ENCODE data around the gene GRAMD1B.
"Not testable (repeated sequence)": the region's sequence is repeated elsewhere in the genome, so short reads cannot be mapped to it uniquely, and the experiment has no call there.

Gene GRAMD1B

DNA sequence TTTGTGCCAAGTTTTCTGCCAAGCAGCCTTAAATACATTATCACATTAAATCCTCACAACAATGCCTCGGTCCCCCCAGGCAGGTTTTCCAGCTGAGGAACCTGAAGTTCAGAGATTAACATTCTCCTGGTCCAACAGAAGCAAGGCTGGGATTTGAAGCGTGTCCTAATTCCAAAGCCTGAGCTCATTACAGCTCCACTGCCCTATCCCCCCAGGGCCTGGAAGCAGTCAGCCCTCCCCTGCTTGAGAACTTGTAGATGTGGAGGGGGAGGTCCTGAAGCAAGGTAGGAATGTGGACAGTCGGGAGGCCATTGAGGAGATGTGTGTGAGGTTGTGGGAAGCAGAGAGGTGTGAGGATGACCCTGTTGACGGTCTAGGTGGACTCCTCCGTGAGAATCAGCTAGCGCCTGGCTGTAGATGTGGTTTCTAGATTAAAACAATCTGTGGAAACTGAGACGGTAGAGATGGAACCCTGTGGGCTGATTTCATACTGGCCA is 8.1 kb downstream of the GRAMD1B start:
- no peak for DNase-seq (ENCODE audit: low read depth, low spot score)
- no peak overlapping the region for H3K27ac ChIP-seq

DNA sequence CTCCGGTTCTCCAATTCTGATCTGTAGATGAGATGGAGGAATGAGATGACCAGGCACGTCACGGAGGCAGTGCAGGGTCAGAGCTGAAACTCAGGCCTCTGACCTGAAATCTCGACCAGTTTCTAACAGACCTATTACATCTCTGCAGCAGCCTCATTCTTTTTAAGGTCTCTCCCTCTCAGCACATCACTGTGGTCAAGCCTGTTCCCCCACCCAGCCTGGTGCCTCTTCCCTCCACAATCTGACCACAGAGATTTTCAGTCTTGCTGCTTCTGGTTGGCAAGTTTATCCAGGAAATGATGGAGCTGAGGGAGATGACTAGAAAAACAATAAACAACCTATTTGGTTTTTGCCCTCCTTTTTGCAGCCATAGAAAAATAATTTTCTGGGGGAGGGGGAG is 9.5 kb downstream of the GRAMD1B start:
- H3K27ac ChIP-seq, result no peak overlapping the region
- no peak for DNase-seq (ENCODE audit: low read depth, low spot score)

DNA sequence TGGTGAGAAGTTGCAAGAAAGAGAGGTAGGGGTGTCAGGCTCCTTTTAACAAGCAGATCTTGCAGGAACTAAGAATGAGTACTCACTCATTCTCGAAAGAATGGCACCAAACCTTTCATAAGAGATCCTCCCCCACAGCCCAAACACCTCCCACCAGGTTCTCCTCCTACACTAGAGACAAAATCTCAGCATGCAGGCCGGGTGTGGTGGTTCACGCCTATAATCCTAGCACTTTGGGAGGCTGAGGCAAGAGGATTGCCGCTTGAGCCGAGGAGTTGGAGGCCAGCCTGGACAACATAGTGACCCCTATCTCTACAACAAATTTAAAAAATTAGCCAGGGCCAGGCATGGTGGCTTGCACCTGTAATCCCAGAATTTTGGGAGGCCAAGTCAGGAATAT is 11.1 kb downstream of the GRAMD1B start:
- H3K27ac ChIP-seq, result no peak overlapping the region
- DNase-seq (ENCODE audit: low read depth, low spot score), result no peak

DNA sequence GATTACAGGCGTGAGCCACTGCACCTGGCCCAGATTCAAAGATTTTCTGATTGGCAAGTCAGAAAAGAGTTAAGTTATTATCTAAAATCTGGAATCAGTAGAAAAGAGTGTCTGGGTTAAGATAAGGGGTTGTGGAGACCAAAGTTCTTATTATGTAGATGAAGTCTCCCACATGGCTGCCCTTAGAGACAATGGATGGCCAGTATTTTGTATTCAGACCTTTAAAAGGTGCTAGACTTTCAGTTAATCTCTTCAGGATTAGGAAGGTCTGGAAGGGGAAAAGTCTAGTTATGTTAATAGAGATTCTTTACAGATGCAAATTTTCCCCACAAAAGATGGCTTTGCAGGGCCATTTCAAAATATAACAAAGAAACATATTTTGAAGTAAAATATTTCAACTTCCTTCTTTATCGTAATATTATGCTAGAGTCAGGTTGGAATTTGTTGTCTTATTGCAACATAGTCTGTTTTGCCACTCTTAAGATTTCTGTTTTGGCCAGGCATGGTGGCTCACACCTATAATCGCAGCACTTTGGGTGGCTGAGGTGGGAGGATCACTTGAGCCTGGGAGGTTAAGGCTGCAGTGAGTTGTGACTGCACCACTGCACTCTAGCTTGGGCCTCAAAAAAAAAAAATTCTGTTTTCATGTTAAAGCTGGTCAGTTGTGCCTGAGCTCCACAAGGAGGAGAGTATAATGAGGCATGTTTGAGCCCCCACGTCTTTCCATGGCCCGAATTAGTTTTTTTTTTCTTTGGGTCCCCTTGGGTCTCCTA is 14.0 kb downstream of the GRAMD1B start:
- no peak overlapping the region for H3K27ac ChIP-seq
- DNase-seq (ENCODE audit: low read depth, low spot score), result no peak

DNA sequence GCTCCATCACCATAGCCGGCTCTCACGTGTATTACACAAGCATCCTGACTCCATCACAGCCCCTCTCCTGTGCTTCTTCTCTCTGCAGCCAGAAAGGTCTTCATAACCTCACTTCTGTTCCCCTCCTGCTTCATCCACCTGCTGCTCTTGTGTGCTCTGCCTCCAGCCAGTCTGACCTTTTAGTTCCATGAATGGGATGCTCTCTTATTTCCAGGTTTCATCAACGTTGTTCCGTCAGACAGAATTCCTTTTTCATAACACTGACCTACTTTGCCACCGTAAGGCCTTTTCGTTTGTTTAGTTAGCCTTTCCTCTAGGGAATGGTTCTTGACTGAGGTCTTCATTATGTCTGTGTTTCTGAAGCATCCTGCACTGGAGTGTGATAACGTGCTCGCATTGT is 18.8 kb downstream of the GRAMD1B start:
- DNase-seq (ENCODE audit: low read depth, low spot score), result no peak
- no peak overlapping the region for H3K27ac ChIP-seq

DNA sequence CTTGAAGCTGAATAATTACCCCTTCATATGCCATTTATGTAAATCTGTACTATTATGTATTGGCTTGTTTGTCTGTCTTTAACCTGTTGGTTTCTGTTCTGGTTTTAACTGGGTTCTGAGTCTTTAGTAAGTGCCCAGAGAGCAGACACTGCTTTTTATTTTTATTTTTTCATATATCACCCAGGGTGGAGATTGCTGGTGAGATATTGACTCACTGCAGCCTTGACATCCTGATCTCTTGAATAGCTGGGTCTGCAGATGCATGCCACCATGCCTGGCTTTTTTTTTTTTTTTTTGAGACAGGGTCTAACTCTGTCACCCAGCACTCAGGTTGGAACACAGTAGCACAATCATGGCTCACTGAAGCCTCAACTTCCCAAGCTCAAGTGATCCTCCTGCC is 19.4 kb downstream of the GRAMD1B start:
- no peak for DNase-seq (ENCODE audit: low read depth, low spot score)
- H3K27ac ChIP-seq, result no peak overlapping the region

DNA sequence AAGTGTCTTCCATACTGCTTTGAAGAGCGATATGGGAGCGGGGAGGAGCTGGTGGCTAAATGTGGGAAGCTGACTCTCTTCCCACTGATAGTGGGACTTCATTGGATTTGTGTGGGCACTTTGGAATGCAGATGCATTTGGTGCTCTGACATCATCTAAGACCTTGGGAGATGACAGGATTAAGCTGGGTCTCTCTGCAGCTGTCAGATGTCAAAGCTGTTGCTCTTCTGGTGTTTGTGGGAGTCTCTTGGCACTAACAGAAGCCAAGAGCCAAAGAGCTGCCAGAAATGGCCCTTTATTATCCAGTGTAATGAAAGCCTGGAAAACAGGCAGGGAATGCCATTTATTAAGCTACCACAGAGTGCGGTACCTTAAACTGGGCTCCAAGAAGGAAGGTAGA is 20.6 kb downstream of the GRAMD1B start:
- H3K27ac ChIP-seq, result no peak overlapping the region
- DNase-seq (ENCODE audit: low read depth, low spot score), result no peak

DNA sequence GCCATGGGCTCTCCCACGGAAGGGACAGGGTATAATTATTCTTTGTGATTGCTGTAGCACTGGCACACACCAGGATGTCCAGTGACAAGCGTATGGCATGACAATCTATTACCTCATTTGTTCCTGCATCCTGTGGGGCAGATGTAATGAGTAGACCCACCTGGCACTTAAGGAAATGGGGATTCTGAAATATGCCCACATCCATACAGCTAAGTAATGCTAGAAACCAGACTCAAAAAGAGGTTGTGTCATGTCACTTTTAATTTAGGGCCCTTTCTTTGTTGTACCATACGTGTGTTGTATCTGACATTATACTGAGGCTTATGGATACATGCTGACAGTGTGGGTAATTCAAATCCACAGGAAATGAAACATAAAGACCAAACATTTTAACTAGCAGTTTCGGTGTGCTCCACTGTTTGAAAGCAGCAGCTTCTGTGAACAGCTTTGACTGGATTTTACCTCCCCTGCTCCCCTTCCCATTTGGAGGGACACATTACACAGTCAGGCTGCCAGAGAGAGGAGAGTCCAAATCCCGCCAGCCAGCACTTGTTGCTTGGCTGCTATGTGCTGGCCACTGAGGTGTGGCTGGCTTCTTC is 21.2 kb downstream of the GRAMD1B start:
- DNase-seq (ENCODE audit: low read depth, low spot score), result no peak
- no peak overlapping the region for H3K27ac ChIP-seq

DNA sequence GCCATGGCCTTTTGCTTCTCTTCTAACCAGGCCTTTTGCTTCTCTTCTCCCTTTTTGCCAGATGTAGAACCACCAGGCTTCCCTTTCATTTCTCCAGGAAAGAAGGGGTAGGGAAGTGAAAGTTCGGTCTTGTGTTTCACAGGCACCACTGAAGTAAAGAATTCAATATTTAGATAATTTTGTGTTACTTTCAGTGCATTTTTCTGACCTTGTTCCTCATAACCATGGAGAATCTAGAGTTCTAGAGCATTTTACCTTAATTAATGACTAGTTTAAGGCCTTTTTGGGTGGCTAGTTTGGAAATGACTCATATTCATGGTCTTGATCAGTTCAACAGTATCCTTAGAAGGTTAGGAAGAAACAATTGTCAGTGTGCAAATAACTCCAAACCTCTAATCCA is 22.7 kb downstream of the GRAMD1B start:
- no peak for DNase-seq (ENCODE audit: low read depth, low spot score)

DNA sequence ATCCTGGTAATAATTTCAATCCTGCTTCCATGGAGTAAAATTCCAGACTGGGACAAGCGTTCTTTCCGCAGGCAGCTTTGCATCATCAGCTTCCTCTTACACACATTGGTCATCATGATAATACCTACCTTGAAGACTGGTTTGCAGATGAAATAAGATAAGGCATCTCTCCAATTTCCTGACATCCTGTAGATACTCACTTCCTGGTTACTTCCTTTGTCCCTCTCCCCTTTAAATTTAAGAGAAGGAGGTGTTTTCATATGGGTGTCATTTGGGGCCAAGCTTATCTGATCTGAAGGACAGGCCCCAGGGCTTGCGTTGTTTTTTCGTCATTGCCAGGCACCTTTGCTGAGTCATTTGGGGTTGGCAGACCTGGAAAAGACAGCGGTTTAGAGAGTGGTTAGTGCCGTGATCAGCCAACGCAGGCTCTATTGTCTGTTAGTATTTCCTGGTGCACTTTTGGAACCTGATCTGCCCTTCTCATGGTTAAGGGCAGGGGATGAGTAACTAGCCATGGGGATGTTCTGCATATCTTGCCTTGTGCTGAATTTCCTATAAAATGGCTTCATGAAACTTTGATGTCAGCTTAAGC is 24.1 kb downstream of the GRAMD1B start:
- peak overlapping the region; percentile 63 for H3K27ac ChIP-seq
- DNase-seq (ENCODE audit: low read depth, low spot score), result peak; percentile 67

More for the DNA sequence above, 22.7 kb downstream of the GRAMD1B start:
- no peak overlapping the region for H3K27ac ChIP-seq

DNA sequence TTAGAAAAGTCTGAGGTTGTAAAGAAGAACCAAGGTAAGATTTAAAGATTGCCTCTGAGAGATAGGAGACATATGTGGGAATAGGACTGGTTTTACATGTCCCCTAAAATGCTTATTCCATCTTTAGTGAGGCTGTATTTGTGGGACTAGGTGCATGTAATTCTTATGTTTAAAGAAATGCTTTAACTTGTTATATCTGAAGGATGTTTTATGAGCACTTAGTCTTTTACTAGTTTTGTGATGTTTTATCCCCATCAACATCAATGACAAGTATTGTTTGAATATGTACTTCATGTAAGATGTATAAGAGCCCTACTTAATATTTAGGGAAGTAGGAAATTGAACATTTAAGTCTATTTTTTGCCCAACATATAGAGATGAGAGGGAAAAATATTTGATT is 24.7 kb downstream of the GRAMD1B start:
- H3K27ac ChIP-seq, result peak overlapping the region; percentile 63
- DNase-seq (ENCODE audit: low read depth, low spot score), result no peak

DNA sequence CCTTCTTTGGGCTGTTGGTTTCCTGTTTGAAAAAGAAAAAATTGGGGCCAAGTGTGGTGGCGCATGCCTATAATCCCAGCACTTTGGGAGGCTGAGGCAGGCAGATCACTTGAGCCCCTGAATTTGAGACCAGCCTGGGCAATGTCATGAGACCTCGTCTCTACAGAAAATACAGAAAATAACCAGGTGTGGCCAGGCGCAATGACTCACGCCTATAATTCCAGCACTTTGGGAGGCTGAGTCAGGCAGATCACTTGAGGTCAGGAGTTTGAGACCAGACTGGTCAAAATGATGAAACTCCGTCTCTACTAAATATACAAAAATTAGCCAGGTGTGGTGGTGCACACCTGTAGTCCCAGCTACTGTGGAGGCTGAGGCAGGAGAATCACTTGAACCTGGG is 26.4 kb downstream of the GRAMD1B start:
- H3K27ac ChIP-seq; DNase-seq (ENCODE audit: low read depth, low spot score): not testable (repeated sequence)

DNA sequence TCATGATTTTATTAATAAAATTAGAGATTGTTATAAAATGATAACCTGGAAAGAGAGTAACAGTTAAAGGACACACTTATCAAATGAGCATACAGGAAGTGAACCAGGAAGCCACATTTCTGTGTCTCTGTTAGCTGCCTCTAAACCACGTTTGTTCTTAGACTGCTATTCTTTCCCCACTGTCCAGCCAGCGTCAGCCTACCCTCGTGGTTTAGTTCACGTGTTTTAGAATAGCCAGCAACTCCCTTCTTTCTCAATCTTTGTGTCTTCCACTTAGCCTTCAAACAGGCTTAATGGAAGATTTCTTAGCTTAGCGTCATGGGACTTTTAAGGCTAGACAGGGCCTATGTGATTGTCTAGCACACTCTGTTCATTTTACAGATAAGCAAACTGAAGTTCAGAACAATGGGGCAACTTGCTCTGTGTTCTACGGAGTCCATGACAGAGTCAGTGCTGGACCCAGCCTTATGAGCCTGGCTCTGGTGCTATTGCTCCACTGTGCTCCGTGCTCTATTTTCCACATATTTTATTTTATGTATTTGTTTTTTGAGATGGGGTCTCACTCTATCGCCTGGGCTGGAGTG is 27.2 kb downstream of the GRAMD1B start:
- DNase-seq (ENCODE audit: low read depth, low spot score), result no peak
- no peak overlapping the region for H3K27ac ChIP-seq

DNA sequence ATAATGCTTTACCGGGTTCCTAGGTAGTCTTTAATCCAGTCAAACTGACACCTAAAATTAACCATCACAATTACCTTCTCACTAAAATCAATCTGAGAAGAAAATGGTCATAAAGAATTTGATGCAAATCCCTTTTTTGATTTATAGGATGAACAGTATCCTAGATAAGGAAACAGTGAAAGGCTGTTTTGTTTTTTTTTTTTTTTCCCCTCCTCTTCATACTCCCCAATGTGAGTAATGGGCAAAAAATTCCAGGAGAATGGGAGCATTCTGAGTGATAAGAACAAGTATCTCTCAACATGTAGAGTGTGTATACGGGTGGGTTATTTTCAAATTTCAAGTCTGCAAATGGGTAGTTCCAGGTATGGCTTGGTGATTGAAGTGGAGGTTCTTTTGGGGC is 28.4 kb downstream of the GRAMD1B start:
- no peak overlapping the region for H3K27ac ChIP-seq
- no peak for DNase-seq (ENCODE audit: low read depth, low spot score)

DNA sequence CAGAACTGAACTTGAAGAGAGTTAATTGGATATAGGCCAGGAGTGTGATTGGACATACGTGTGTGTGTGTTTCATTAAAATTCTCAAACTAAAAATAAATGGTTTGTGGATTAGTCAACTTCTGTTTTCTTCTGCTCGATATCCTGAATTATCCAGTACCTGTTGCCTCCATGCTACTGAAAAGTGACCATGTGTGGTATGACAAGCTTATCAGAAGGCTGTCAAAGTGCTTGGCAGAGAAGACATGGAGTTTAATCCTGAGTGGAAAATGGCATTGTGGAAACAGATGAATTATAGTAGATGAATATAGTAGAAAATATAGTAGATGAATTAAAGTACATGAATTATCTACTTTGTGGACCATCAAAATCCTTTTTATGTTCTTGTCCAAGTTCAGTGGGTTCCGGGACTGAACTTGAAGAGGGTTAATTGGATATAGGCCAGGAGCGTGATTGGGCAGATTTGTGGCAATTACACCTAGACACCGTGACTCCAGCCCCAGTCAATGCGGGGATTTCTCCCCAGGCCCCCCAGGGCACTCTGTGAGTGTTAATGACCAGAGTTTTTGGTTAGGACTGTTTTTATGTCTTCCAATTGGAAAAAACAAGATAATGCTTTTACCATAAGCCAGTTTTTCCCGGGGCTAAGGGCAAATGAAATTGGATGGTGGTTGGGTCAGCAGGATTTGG is 30.1 kb downstream of the GRAMD1B start:
- DNase-seq (ENCODE audit: low read depth, low spot score), result no peak
- no peak overlapping the region for H3K27ac ChIP-seq

DNA sequence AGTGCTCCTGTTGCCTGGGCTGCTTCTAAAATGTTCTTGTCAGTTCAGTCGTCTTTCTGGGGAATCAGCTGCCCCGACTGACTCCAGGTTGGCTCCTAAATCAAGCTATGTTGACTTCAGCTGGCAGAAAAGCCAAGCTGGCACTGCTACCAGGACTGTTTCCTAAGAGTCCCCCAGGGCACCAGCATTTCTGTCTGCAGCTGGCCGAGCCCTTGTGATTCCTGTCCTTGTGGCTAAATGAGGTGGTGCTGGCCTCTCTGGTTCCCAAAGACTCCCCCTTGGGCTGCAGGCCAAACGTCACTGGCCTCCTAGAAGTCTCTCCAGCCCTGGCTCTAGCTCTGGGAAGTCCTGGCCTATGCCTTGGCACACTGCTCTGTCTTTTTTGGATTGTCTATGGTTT is 31.1 kb downstream of the GRAMD1B start:
- DNase-seq (ENCODE audit: low read depth, low spot score), result no peak
- no peak overlapping the region for H3K27ac ChIP-seq

DNA sequence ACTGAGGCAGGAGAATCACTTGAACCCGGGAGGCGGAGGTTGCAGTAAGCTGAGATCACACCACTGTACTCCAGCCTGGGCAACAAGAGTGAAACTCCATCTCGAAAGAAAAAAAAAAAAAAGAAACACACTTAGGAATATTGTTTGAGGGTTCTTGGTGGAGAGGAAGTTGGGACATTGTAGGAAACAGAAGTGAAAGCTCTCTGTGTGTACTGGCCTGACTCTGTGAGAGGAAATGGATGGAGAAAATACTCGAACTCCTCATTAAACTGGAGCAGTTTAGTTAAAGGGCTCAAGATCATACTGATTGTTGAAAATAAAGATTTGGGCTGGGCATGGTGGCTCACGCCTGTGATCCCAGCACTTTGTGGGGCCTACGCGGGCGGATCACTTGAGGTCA is 35.6 kb downstream of the GRAMD1B start:
- not testable (repeated sequence) for H3K27ac ChIP-seq; DNase-seq (ENCODE audit: low read depth, low spot score)

DNA sequence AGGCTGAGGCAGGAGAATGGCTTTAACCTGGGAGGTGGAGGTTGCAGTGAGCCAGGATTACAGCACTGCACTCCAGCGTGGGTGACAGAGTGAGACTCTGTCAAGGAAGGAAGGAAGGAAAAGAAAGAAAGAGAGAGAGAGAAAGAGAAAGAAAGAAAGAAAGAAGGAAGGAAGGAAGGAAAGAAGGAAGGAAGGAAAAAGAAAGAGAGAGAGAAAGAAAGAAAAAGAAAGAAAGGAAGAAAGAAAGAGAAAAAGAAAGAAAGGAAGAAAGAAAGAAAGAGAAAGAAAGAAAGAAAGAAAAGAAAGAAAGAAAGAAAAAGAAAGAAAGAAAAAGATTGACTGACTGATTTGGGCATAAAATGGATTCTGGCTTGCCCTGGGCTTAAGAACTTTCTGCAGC is 36.1 kb downstream of the GRAMD1B start:
- H3K27ac ChIP-seq; DNase-seq (ENCODE audit: low read depth, low spot score): not testable (repeated sequence)

DNA sequence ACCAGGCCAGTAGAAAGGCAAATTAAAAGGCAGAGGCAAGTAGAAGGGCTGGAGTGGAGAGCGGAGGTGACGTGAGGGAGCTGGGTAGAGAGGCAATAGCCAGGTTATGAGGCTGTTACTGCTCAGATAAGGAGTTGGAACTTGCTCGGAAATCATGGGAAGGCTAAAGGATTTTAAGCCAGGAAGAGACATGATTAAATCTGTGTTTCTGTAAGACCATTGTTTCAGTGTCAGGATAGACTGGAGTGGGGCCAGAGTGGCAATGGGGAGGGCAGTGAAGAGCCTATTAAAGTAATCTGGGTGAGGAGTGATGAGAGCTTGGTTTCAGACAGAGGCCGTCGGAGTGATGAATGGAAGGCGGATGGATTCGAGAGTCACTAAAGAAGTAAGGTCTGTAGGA is 39.0 kb downstream of the GRAMD1B start:
- H3K27ac ChIP-seq, result no peak overlapping the region
- DNase-seq (ENCODE audit: low read depth, low spot score), result no peak

DNA sequence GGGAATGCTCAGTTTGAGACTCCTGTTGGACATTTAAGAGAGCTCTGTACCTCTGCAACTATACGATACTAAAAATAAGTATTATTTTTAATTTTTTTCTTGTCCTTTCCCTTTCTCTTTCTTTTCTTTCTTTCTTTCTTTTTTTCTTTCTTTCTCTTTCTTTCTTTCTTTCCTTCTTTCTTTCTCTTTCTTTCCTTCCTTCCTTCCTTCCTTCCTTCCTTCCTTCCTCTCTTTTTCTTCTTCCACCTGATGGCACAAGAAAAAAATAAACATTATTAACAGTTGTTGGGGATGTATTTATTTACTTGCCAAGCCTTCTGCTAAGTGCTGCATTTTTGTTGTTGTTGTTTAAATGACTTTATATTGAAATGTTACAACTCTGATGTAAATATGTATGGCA is 39.5 kb downstream of the GRAMD1B start:
- H3K27ac ChIP-seq, result no peak overlapping the region
- no peak for DNase-seq (ENCODE audit: low read depth, low spot score)

DNA sequence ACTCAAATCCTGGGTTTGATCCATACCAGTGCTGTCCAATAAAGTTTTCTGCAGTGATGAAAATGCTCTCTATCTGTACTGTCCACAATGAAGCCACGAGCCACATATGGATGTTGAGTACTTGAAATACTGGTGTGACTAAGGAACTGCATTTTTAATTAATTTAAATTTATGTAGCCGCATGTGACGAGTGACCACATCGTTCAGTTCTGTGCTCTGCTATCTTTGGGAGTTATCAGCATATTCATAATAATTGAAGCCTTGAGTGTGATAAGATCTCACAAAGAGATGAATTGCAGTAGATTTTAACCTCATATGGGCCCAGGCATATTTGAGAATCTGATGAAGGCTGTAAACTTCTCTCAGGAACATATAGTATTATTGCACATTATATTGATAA is 40.8 kb downstream of the GRAMD1B start:
- no peak for DNase-seq (ENCODE audit: low read depth, low spot score)
- H3K27ac ChIP-seq, result no peak overlapping the region
